ENCODE data around the gene SIRT6. TPM values are rescaled to one million over a fixed set of nuclear protein-coding genes. Genes with fewer than 3 reads are reported as not detected.

The SIRT6 gene
- total RNA-seq (ENCODE audit: low replicate concordance), result 11.5 and 16.8 TPM in 2 replicates

DNA sequence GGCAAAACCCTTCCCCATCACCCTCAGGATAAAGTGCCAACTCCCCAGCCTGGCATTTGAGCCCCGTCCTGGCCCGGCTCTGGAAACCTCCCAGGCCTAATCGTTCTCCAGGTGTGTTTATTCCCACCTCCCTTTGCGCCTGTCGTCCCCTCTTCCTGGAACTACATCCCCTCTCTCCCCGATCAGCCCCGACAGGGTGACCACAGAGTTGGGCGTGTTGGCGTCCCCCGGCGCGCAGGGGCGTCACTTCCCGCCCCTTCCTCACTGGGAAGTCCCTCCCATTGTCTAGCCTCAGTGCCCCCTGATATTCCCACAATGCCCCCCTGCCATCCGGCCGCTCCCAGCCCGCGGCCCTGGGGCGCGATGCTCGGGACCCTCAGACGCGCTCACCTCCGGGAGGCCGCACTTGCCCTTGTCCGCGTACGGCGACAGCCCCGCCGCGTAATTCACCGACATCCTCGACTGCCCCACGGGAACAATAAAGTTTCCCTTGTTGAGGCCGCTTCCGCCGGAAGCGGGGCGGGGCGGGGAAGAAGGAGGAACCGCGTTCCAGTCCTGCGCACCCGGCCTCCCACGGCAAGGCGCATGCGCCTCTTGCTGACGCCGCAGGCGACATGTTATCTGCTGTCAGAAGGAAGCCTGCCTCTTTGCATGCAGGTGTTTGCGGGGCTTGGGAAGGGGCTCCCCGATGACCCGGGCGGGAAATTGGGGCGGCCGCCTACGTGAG, at the start of gene SIRT6, which contains the start of gene ANKRD24:
SIRT6 (minus strand) TSS at position 480 of the 727 bp plus-strand sequence; CDS start at position 456, 24 bp downstream.
ANKRD24 (plus strand) TSS at position 606 of the 727 bp plus-strand sequence. CDS start 3,737 bp downstream, outside the sequence.

DNA sequence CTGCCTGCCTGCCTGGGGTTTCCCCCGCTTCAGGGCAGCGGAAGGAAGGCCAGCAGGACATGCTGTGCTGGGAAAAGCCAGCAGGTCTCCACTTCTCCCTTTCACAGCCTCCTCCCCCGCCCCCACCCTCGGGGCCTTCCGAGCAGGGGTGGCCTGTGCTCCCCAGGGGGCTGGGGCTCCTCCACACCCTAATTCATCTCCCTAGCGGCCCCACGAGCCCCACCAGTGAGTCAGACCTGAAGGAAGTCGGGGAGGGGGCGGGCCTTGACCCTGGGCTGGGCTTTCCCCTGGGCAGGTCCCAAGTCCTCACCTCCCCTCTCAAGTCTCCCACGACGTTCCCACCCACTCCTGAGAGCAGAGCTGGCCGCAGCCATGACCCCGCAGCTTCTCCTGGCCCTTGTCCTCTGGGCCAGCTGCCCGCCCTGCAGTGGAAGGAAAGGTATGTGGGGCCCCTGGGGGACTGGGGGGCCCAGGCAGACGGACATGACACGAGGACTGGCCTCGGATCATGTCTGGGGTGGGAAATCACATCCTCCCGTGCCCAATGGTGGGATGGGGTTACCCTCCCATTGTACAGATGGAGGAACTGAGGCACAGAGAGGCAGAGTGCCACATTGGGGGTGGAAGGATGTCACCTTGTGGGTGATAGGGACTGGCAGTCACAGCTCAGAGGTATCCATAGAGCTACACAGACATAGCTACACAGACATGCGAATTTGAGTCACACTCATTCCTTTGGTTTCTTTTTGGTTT, 47.0 kb upstream of the SIRT6 start, which contains the start of gene EBI3:
EBI3 (plus strand) TSS at position 345 of the 753 bp plus-strand sequence; CDS start at position 373, 28 bp downstream.

Other genes with a start within 250 kb of the SIRT6 start
- gene NMRK2, start 249.5 kb downstream of the SIRT6 start, total RNA-seq (ENCODE audit: low replicate concordance), result not detected in 2 replicates
- gene DAPK3, start 211.5 kb downstream of the SIRT6 start, total RNA-seq (ENCODE audit: low replicate concordance), result 94.4 and 155 TPM in 2 replicates
- 3,373 and 6,268 TPM in 2 replicates for gene EEF2, start 197.1 kb downstream of the SIRT6 start, total RNA-seq (ENCODE audit: low replicate concordance)
- gene PIAS4, start 174.8 kb downstream of the SIRT6 start, total RNA-seq (ENCODE audit: low replicate concordance), result 3.9 and 18.8 TPM in 2 replicates
- gene ZBTB7A, start 115.7 kb downstream of the SIRT6 start, total RNA-seq (ENCODE audit: low replicate concordance), result 9.3 and 11.7 TPM in 2 replicates
- gene MAP2K2, start 58.4 kb downstream of the SIRT6 start, total RNA-seq (ENCODE audit: low replicate concordance), result 117 and 253 TPM in 2 replicates
- not detected in 2 replicates for gene CREB3L3, start 28.9 kb downstream of the SIRT6 start, total RNA-seq (ENCODE audit: low replicate concordance)
- gene ANKRD24, start 126 bp upstream of the SIRT6 start, total RNA-seq (ENCODE audit: low replicate concordance), result 0.53 and 2.3 TPM in 2 replicates
- 0.08 TPM in 1 of 2 replicates, not detected in the other for gene EBI3, start 47.0 kb upstream of the SIRT6 start, total RNA-seq (ENCODE audit: low replicate concordance)
- 11.0 and 13.4 TPM in 2 replicates for gene YJU2, start 64.5 kb upstream of the SIRT6 start, total RNA-seq (ENCODE audit: low replicate concordance)
- gene SHD, start 96.7 kb upstream of the SIRT6 start, total RNA-seq (ENCODE audit: low replicate concordance), result not detected in 2 replicates
- gene TMIGD2, start 119.8 kb upstream of the SIRT6 start, total RNA-seq (ENCODE audit: low replicate concordance), result not detected in 2 replicates
- gene FSD1, start 122.0 kb upstream of the SIRT6 start, total RNA-seq (ENCODE audit: low replicate concordance), result 4.9 and 6.8 TPM in 2 replicates
- gene STAP2, start 156.3 kb upstream of the SIRT6 start, total RNA-seq (ENCODE audit: low replicate concordance), result 2.8 and 4.2 TPM in 2 replicates
- gene MPND, start 161.0 kb upstream of the SIRT6 start, total RNA-seq (ENCODE audit: low replicate concordance), result 9.4 and 14.3 TPM in 2 replicates
- gene SH3GL1, start 218.0 kb upstream of the SIRT6 start, total RNA-seq (ENCODE audit: low replicate concordance), result 19.4 and 30.4 TPM in 2 replicates
- gene CHAF1A, start 220.1 kb upstream of the SIRT6 start, total RNA-seq (ENCODE audit: low replicate concordance), result 4.8 and 6.3 TPM in 2 replicates